NCI-H345 treated with DMSO at 0.1 percent for 48 hours (cell line): ENCODE data around the gene MAML3.

Experiments
- DNase-seq: peaks from one replicate; lab custom pipeline; 2025; ENCODE audit not compliant: unreplicated experiment; lab: John Stamatoyannopoulos, UW

The MAML3 gene

GRCh38 chr4:139794158-139794954, 359.6 kb downstream of the MAML3 start:
- DNase-seq: no peak

DNA sequence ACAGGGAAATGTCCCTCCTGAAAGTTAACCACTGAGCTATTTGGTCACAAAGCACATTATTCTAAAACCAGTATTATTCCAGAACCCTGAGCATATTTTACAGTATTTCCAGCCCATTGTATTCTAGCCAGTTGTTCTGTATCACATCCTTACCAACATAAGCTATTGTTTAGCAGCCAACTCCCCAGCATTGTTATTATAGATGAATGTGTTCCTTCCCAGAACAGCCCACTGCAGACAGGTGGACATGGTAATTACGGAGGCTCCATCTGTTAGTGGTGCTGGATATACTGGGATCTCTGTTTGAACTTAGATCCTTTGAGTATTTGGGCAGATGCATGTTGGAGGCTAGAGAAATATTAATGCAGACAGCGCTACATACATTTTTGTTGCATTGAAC, 362.3 kb downstream of the MAML3 start:
- DNase-seq: no peak

GRCh38 chr4:139790291-139790690, 363.7 kb downstream of the MAML3 start:
- DNase-seq: no peak

DNA sequence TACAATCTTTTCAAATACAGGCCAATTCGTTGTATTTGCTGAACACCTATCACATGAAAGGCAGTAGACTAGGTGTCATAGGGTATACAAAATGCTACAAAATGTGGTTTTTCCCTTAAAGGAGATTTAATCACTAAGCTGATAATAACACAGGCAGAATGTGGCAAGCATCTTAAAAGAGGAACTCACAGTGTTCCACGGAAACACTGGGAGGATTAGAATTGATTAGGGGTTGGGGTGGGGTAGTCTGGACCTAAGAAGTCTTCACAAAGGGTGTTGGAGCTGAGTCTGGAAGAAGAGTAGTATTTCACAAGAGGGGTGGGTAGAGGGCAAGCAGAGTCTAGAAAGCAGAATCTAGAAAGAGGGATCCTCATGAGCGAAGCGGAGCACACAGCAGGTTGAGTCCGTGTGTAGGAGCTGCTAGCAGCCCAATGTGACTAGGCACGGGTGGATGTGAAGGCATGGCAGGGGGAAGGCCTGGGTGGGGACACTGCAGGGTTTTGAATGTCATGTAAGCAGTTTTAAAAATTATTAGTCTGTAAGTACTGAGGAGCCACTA, 364.8 kb downstream of the MAML3 start:
- DNase-seq: no peak

DNA sequence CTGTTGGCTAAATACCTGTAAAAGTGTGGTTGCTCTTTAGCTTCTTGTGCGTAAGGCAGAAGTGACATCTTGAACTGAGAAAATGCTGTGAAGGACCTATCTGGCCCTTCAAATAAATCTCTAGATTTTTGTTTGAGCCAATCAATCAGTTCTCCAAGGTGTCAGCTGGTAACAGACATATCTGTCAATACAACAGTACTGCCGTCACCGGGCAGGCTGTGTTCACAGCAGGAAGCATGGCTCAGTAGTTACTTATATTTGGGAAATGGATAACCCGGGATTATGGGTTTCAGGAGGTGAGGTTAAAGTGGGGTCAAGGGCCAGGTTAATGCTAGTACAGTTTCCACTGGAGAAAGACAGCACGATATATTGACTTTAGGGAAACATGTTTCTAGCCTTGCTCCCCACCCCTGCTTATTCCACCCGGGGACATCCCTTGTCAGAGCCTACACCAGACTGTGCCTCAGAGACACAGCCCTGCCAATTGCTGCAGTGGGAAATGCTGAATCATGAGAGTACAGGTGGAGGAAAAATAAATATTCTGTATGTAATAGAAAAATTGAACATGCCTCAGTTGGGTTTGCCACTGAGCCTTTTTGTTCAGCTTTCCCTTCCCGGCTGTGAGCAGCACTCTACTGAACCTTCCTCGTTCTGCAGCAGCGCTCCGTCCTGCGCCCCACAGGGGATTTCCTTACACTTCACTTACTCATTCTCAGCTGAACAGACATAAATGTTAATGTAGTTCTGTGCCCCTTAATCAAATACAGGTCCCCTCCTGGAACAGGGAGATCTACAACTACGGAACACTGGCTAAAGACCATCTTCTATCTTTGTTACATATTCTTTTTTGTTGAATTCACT, 367.3 kb downstream of the MAML3 start:
- no peak for DNase-seq

GRCh38 chr4:139785356-139785755, 368.6 kb downstream of the MAML3 start:
- no peak for DNase-seq

DNA sequence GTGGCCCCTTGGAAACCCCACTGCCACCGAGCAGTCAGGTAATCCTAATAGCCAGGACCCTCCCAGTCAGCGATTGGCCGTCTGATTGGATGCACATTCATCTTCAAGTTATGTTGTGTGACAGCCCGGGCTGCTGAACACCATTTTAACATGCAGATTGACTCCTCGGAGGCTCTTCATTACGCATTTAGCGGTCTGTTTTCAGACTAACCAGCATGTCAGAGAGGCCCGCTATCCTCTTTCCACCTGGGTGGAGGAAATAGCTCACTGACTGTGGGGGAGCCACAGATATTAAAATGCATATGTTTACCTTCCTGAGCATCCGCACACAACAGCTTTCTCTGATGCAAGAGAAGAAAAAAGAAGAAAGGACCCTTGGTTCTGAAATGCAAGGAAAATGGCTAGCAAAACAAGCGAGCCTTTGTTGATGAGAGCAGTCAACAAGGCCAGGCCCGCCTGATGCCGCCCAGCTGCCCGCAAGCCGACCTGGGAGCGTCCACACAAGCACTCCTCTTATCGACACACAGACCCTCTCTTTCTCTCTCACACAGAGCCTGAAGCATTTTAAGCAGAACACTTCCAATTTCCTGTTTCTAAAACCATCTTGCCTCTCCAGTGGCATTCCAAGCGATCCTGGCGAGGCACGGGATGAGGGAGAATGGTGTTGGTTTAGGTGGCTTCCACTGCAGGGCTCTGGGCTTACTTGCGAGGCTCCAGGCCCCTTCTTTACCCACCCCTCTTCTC, 370.1 kb downstream of the MAML3 start:
- DNase-seq: no peak

DNA sequence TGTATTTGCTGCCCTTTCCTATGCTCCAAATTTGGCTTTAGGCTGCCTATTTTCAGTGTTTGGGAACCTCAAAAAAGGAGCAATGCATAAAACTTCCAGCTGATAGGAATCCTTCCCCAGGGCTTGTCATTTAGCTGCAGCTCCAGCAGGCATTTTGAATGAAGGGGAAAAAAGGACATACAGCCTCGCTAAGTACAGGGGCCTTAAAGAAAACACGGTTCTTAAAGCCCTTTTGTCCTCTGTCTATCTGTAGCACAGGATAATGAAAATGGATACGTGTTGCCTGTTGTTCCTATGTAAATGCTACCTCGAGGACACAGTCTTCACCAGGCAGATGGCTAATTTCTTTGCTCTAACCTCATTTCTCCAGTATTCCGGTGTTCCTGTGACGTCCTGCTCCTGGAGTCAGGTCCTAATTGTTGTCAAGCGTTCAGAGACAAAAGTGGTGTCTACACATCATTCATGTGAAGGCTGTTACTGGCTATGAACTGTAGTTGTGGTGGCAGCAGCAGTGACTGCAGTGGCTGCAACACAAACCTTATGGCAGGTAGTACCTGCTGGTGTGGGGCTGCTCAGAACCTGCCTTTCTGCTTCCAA, 371.0 kb downstream of the MAML3 start:
- DNase-seq: no peak

GRCh38 chr4:139781066-139781465, 372.9 kb downstream of the MAML3 start:
- DNase-seq: no peak

DNA sequence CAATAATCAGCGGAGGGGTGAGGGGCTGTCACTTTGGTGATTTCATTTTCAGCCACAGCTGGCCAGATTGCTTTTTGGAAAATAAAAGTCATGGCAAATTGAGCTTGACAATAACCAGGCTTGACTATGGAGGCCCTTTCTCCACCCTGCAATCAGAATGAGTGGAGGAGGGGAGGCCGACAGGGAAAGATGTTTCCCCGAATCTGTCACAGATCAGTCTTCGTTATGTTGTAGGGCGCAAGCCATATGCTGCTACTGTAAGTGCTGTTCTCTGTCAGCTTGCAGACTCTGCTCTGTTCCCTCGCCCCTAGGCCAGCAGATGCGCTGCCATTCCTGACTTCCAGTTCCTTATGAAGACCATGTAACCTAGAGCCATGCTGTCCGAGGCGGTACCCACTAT, 374.3 kb downstream of the MAML3 start:
- DNase-seq: no peak

- DNase-seq: no peak
These were observed 376.2 kb downstream of the MAML3 start for GRCh38 chr4:139777757-139778156.

DNA sequence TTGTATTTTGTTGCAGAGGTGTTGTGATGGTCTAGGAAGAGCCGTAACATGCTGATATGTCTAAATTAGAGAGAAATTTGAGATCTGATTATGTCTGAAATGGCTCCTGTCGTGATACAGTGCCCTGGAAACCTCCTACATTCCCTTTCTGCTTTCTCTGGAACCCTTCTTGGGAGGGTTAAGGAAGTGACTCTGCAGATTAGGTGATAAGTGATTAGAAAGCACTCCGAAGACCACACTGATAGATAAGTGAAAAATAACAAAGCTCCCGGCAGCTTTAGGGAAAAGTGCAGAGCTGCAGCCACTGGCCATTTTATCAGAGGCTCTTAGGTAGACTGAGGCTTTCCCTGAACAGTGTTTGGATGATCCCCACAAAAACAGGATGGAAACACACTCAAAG, 377.7 kb downstream of the MAML3 start:
- no peak for DNase-seq

DNA sequence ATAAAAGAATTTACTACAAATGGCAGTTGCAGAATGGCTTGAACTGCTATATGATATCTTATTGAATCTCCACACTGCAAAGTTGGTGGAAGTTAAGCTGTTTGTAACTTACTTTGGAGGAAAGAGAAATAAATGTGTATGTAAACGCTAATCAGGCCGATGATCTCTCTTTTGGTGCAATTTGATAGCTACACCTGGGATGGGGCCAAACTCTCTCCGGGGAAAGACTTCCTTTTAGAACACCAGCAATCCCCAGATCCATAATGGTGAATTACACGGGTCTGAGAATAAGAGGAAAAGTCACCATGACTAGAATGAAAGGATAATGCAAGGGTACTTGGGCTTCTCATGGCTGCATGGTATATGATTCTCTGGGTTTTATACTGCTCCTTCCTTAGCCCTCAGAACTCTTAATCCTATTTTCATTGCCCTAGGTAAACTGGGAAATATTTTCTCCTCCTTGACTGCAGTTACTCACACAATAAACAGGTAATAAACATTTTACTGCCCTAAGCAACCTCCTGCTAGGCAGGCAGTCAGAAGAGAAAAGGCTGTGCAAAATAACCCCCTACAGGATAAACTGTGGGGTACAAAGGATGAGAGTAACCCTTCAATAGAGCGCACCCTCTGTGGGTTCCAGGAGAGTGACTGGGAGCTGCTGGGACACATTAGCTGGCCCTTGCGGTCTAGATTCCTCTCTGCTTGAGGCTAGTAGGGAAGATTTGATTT, 379.1 kb downstream of the MAML3 start:
- no peak for DNase-seq

GRCh38 chr4:139773560-139774318, 380.2 kb downstream of the MAML3 start:
- no peak for DNase-seq

DNA sequence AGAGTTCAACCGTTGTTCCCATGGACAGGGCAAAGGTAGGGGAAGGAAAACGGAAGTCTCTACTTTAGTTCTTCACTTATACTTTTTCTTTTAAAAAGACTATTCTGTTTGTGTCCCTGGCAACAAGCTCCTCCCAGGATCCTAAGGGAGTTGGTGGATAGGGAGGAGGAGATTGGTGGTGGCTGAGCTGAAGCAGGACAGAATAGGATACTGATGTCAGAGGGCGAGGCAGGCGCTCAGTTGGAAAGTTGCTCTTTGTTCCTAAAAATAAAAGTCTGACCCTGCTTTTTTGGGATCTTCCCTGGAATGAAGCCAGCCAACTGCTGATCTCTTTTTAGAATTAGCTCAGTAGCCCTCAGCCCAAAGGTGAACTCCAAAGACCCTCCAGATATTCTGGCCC, 383.6 kb downstream of the MAML3 start:
- DNase-seq: no peak

DNA sequence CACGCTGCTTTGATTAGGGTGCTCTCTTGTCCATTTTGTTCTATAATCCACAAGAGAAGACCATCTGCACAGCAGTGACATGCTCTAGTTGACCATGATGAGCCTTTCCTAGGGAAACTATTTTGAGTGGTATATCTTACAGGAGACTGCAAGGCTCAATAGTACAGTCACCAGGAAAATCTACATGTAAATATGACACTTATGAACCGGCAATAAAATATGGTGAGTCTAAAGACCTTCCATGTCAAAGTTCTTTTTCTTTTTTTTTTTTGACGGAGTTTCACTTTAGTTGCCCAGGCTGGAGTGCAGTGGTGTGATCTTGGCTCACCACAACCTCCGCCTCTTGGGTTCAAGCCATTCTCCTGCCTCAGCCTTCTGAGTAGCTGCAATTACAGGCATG, 384.6 kb downstream of the MAML3 start:
- DNase-seq: no peak

- DNase-seq: no peak
These were observed 385.1 kb downstream of the MAML3 start for GRCh38 chr4:139768896-139769295.

- DNase-seq: no peak
These were observed 385.6 kb downstream of the MAML3 start for GRCh38 chr4:139768366-139768765.

GRCh38 chr4:139767585-139767984, 386.4 kb downstream of the MAML3 start:
- no peak for DNase-seq
